PC-3 (cell line): Measurements from ENCODE around the gene FLNC. TPM values are rescaled to one million over a fixed set of nuclear protein-coding genes. Genes with fewer than 3 reads are reported as not detected.

Experiments
- ATAC-seq: fragments of 200-7000 bp; cut with Tn5 transposase; 2 replicates; pipeline ENCODE4 v1.9.1; 2020; ENCODE audit warnings: mild to moderate bottlenecking, moderate library complexity
- BruUV-seq: library from RNA; stranded (reverse); fragments of 400-500 nt; replicated peaks from 2 replicates; lab custom pipeline; 2021; lab: Mats Ljungman, UMichigan
- CTCF ChIA-PET: fragments of 300-600 bp; sonication (Branson Sonifier 250); formaldehyde crosslinking; loops from one replicate; lab custom pipeline; 2022; ENCODE audit warnings: antibody characterized with exemption; lab: Charles Lee
- POLR2A ChIA-PET: fragments of 300-600 bp; sonication (Branson Sonifier 250); formaldehyde crosslinking; loops from one replicate; lab custom pipeline; 2022; ENCODE audit warnings: antibody characterized with exemption; ENCODE audit not compliant: unreplicated experiment; lab: Charles Lee
- DNase-seq: peaks from one replicate; pipeline ENCODE4 v3.0.0-alpha.2; 2015
- H2AFZ ChIP-seq: fragments of 300-600 bp; sonication (generic); 2 replicates; pipeline ENCODE4 v1.6.0; 2016; ENCODE audit warnings: antibody characterized with exemption, low read length
- H3F3A ChIP-seq: fragments of 300-600 bp; sonication (generic); one replicate; pipeline ENCODE4 v1.6.0; 2017; ENCODE audit warnings: antibody characterized with exemption, low read length, control low read depth, mild to moderate bottlenecking; ENCODE audit not compliant: unreplicated experiment
- H3K27ac ChIP-seq: fragments of 300-600 bp; sonication (generic); 2 replicates; pipeline ENCODE4 v1.5.1; 2016; ENCODE audit warnings: mild to moderate bottlenecking, low read length
- H3K27me3 ChIP-seq: fragments of 300-600 bp; sonication (generic); 2 replicates; pipeline ENCODE4 v1.6.1; 2016; ENCODE audit warnings: low read length, mixed read lengths
- H3K36me3 ChIP-seq: fragments of 300-600 bp; sonication (generic); 2 replicates; pipeline ENCODE4 v1.6.1; 2016; ENCODE audit warnings: low read depth, mixed run types, low read length, mixed read lengths
- H3K4me1 ChIP-seq: fragments of 300-600 bp; sonication (generic); 2 replicates; pipeline ENCODE4 v1.5.1; 2016; ENCODE audit warnings: low read length; ENCODE audit not compliant: insufficient read depth
- H3K4me2 ChIP-seq: fragments of 300-600 bp; sonication (generic); 2 replicates; pipeline ENCODE4 v1.6.0; 2016; ENCODE audit warnings: low read length
- H3K4me3 ChIP-seq: fragments of 300-600 bp; sonication (generic); 2 replicates; pipeline ENCODE4 v1.5.1; 2016; ENCODE audit warnings: mild to moderate bottlenecking, low read length, mixed read lengths
- H3K79me2 ChIP-seq: fragments of 300-600 bp; sonication (generic); 2 replicates; pipeline ENCODE4 v1.6.1; 2017; ENCODE audit warnings: low read length, mixed read lengths
- H3K9ac ChIP-seq: fragments of 300-600 bp; sonication (generic); 2 replicates; pipeline ENCODE4 v1.6.0; 2016; ENCODE audit warnings: mild to moderate bottlenecking, low read length
- H3K9me2 ChIP-seq: fragments of 300-600 bp; sonication (generic); replicated peaks from 2 replicates; pipeline ENCODE4 v1.6.1; 2016; ENCODE audit warnings: mixed run types, low read length, mixed read lengths
- H3K9me3 ChIP-seq: fragments of 300-600 bp; sonication (generic); 2 replicates; pipeline ENCODE4 v1.6.1; 2016; ENCODE audit warnings: low read length, mixed read lengths
- H4K20me1 ChIP-seq: fragments of 300-600 bp; sonication (generic); 2 replicates; pipeline ENCODE4 v1.6.1; 2016; ENCODE audit warnings: low read length, mixed read lengths
- CTCF ChIP-seq: fragments of 300-600 bp; sonication (generic); conservative IDR thresholded peaks from 2 replicates; pipeline ENCODE4 v1.5.1; 2017; ENCODE audit warnings: antibody characterized with exemption, low read depth, mild to moderate bottlenecking, low read length
- EZH2 ChIP-seq: fragments of 300-600 bp; sonication (generic); IDR thresholded peaks from one replicate; pipeline ENCODE4 v1.6.1; 2017; ENCODE audit warnings: antibody characterized with exemption, mild to moderate bottlenecking, low read length; ENCODE audit not compliant: unreplicated experiment
- EZH2phosphoT487 ChIP-seq: fragments of 300-600 bp; sonication (generic); IDR thresholded peaks from 2 replicates; pipeline ENCODE4 v1.6.1; 2018; ENCODE audit warnings: mild to moderate bottlenecking, antibody characterized with exemption, low read length, borderline replicate concordance
- intact Hi-C: fragments of 100-400 bp; cut with micrococcal nuclease; formaldehyde crosslinking; loops from 2 replicates; pipeline ENCODE4 v1.9.0; 2023
- total RNA-seq: library from RNA; depleted of rRNA; stranded (reverse); fragments of >200 nt; gene quantifications from 2 replicates; pipeline ENCODE4 v1.2.3, GENCODE V29; 2014

The FLNC gene
- total RNA-seq, 1 experiment from 2014 or later, result 88.7 TPM

- ChIA-PET POLR2A (no interaction called here), CTCF (no interaction called here)
- Histone ChIP-seq H3K9me3 (no peaks in the 10 kb centered on the region), H3K79me2 (peaks cover 44% of the 10 kb centered on the region), H2AFZ (no peak overlapping the region), H3K9ac (no peak overlapping the region), H3K4me1 (peaks cover 29% of the 10 kb centered on the region), H4K20me1 (no peaks in the 10 kb centered on the region; the same call in 1 of the 2 replicates), H3K4me3 (no peak overlapping the region), H3K9me2 (no peaks in the 10 kb centered on the region), H3K27me3 (no peaks in the 10 kb centered on the region), H3K4me2 (no peak overlapping the region), H3K27ac (no peak overlapping the region), H3F3A (no peaks in the 10 kb centered on the region), H3K36me3 (peaks cover 14% of the 10 kb centered on the region)
- ATAC-seq (no peak), DNase-seq (no peak)
- TF ChIP-seq EZH2 (no peak), EZH2phosphoT487 (no peak), CTCF (no peak)
- intact Hi-C loops, result no loop called here
- BruUV-seq, result no TSS peak
Observed at GRCh38 chr7:128835231-128835751, 5.1 kb downstream of the FLNC start.

GRCh38 chr7:128835790-128836641, 5.8 kb downstream of the FLNC start:
- peaks cover 37% of the 10 kb centered on the region for H3K79me2 ChIP-seq
- CTCF ChIA-PET, result no interaction called here
- BruUV-seq, result no TSS peak

More at GRCh38 chr7:128835790-128836641, 5.8 kb downstream of the FLNC start:
- no peak overlapping the region for H3K9ac ChIP-seq
- no peak overlapping the region for H3K4me3 ChIP-seq
- peaks cover 29% of the 10 kb centered on the region for H3K4me1 ChIP-seq
- no peak for ATAC-seq
- H4K20me1 ChIP-seq, result no peaks in the 10 kb centered on the region; the same call in 1 of the 2 replicates
- TF ChIP-seq EZH2phosphoT487 (no peak), EZH2 (no peak), CTCF (no peak)
- H3K27ac ChIP-seq, result no peak overlapping the region
- no peaks in the 10 kb centered on the region for H3F3A ChIP-seq
- H3K9me3 ChIP-seq, result no peaks in the 10 kb centered on the region
- POLR2A ChIA-PET, result no interaction called here
- DNase-seq, result no peak
- intact Hi-C loops, result no loop called here
- H2AFZ ChIP-seq, result no peak overlapping the region
- H3K4me2 ChIP-seq, result no peak overlapping the region
- H3K36me3 ChIP-seq, result peaks cover 14% of the 10 kb centered on the region
- no peaks in the 10 kb centered on the region for H3K27me3 ChIP-seq
- no peaks in the 10 kb centered on the region for H3K9me2 ChIP-seq
